Psoas muscle (tissue), 8 donors: ENCODE measurements around the gene CACNA1A. TPM values are rescaled to one million over a fixed set of nuclear protein-coding genes. Genes with fewer than 3 reads are reported as not detected.

Experiments
- ATAC-seq, 4 donors: fragments of 200-7000 bp; cut with Tn5 transposase; one replicate each; pipeline ENCODE4 v1.9.1; 2020; ENCODE audit warnings: moderate library complexity in 3 of 4, mild to moderate bottlenecking in 2 of 4
- DNase-seq, 2 donors: peaks; one replicate each; pipeline ENCODE4 v3.0.0-alpha.2; 2020
- H3K27ac ChIP-seq: fragments of 200-600 bp; one replicate; pipeline ENCODE4 v1.8.0; 2022
- H3K27me3 ChIP-seq, 3 donors: fragments of 200-600 bp in 1 of 3; one replicate each; pipeline versions ENCODE4 v1.6.1 to v1.8.0; 2013 to 2022; ENCODE audit warnings: low read length in 2 of 3, mild to moderate bottlenecking in 2 of 3, moderate library complexity in 1 of 3; ENCODE audit not compliant: insufficient read depth in 3 of 3
- H3K36me3 ChIP-seq, 2 donors: fragments of 200-600 bp in 1 of 2; one replicate each; pipeline versions ENCODE4 v1.6.1 to v1.8.0; 2013 to 2022; ENCODE audit warnings: low read depth in 1 of 2, mild to moderate bottlenecking in 1 of 2, moderate library complexity in 1 of 2; ENCODE audit not compliant: insufficient read depth in 1 of 2
- H3K4me1 ChIP-seq: fragments of 200-600 bp; one replicate; pipeline ENCODE4 v1.8.0; 2022
- H3K4me3 ChIP-seq: fragments of 200-600 bp; one replicate; pipeline ENCODE4 v1.8.0; 2022; ENCODE audit warnings: mild to moderate bottlenecking
- H3K9me3 ChIP-seq: fragments of 200-600 bp; one replicate; pipeline ENCODE4 v1.8.0; 2022
- WGBS, 3 donors: extraction: QIAGEN DNeasy Blood & Tissue Kit; methylation state at CpG; one replicate each; pipeline versions ENCODE4 v1.1.6 to v1.1.7; 2013; 5-methylcytosine and 5-hydroxymethylcytosine counted together
- intact Hi-C, 2 donors: fragments of 100-400 bp; cut with DNase I; formaldehyde crosslinking; loops; one replicate each; pipeline versions ENCODE4 v1.11.0 to v1.14.2; 2022
- polyA plus RNA-seq, 3 donors: library from polyadenylated mRNA; stranded (reverse); fragments of 200-250 nt; gene quantifications; one replicate each; pipeline ENCODE4 v1.2.3, GENCODE V29; 2013
- total RNA-seq, 4 donors: library from RNA; stranded (reverse); fragmentation: NEBNext Ultra II Directional in 2 of 4; extraction: Animal tissue kit (Norgen Biotek cat#: 25700) in 2 of 4; gene quantifications; one replicate each; pipeline versions ENCODE4 v1.2.1 to v1.2.4, GENCODE V29; 2021 to 2023
- TF ChIP-seq, protein P1 (sequence below): fragments of 200-600 bp; IDR thresholded peaks from one replicate; pipeline ENCODE4 v1.8.0; 2022; ENCODE audit warnings: antibody characterized with exemption
- donor health status: healthy with polysubstance abuse.
- donor health status: DM: no; HTN: no; CAD: no; lungs with moderate emphysema.
- donor health status: Bipolar disorder and iron deficiency.
- donor health status: healthy.
- donor health status: DM: yes; HTN: yes; CAD: no.
- donor health status: DM: no; HTN: no; CAD: no.
- donor health status: DM: no; HTN: no; CAD: no.
- donor health status: DM: yes; HTN: yes; CAD: no.

Gene CACNA1A
- total and polyA plus RNA-seq, 7 donors, result 0.14 to 0.60 (median 0.36) TPM

DNA sequence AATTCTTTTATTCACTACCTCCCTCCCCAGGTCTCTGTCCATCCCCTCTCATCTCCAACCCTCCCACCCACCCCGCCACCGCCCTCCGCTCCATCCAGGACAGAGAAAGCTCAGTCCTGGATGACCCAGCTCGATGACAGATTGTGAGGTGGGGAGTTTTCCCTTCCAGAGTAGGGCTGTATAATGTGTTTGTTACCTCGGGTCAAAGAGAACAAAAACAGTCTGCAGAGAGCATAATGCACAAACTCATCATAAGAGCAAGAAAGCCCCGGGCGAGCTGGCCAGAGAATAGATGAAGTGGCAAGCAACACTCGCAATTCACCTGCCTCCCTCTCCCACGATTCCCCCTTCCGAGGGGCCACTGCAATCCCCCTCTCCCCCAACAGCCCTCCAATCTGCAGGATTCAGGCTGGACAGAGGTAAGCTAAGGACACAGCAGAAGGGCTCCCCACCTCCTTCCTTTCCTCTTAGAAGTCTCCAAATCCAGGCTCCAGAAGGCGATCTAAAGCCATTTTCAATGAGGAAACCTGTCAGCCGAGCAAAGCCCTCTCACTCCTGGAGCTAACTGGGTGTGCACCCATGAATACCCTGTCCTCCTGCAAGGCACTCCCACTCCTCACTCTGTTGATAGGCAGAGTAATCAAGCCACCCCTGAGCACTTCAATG is 2.6 kb downstream of the CACNA1A start:
- no peaks in the 10 kb centered on the region for H3K4me1 ChIP-seq
- whole genome bisulfite sequencing, 3 donors, result 52 to 56% (median 54%) methylated on average over 12 of the region's 12 CpGs
- intact Hi-C loops, result no loop called here

DNA sequence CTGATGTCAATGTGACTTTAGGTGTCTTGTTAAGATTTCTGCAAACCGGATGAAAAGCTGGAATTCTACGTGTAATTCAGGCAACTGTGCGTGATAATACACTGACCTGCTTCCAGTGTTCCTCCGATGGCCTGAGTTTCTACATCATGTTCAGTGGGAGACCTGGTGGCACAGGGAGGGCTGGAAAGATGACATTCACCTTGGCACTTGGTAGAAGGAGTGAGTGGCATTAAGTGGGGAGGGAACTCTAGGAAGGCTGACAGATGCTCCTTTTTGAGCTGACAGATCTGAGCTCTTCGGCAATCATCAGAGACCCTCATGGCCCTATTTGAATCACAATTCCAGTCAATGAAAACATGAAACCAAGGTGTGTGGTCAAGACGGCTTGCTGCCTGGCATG is 4.0 kb downstream of the CACNA1A start:
- no peaks in the 10 kb centered on the region for H3K36me3 ChIP-seq
- no peak overlapping the region for H3K4me3 ChIP-seq
- H3K27me3 ChIP-seq, result peaks cover 2 to 28% (median 15%) of the 10 kb centered on the region in 3 donors
- H3K4me1 ChIP-seq, result no peaks in the 10 kb centered on the region
- H3K27ac ChIP-seq, result no peak overlapping the region
- ATAC-seq, result no peak
- no peaks in the 10 kb centered on the region for H3K9me3 ChIP-seq
- TF ChIP-seq, protein P1, sequence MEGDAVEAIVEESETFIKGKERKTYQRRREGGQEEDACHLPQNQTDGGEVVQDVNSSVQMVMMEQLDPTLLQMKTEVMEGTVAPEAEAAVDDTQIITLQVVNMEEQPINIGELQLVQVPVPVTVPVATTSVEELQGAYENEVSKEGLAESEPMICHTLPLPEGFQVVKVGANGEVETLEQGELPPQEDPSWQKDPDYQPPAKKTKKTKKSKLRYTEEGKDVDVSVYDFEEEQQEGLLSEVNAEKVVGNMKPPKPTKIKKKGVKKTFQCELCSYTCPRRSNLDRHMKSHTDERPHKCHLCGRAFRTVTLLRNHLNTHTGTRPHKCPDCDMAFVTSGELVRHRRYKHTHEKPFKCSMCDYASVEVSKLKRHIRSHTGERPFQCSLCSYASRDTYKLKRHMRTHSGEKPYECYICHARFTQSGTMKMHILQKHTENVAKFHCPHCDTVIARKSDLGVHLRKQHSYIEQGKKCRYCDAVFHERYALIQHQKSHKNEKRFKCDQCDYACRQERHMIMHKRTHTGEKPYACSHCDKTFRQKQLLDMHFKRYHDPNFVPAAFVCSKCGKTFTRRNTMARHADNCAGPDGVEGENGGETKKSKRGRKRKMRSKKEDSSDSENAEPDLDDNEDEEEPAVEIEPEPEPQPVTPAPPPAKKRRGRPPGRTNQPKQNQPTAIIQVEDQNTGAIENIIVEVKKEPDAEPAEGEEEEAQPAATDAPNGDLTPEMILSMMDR, result no peak
- no peak for DNase-seq
- intact Hi-C loops, result no loop called here
- WGBS, 3 donors, result 79 to 88% (median 82%) methylated on average over 6 of the region's 6 CpGs

More for the DNA sequence above, 2.6 kb downstream of the CACNA1A start:
- Histone ChIP-seq H3K36me3 (no peaks in the 10 kb centered on the region), H3K9me3 (no peaks in the 10 kb centered on the region), H3K27ac (no peak overlapping the region), H3K27me3 (peaks cover 4 to 43% (median 20%) of the 10 kb centered on the region in 3 donors), H3K4me3 (no peak overlapping the region)
- TF ChIP-seq, protein P1, result no peak
- ATAC-seq, result no peak
- DNase-seq, result no peak

DNA sequence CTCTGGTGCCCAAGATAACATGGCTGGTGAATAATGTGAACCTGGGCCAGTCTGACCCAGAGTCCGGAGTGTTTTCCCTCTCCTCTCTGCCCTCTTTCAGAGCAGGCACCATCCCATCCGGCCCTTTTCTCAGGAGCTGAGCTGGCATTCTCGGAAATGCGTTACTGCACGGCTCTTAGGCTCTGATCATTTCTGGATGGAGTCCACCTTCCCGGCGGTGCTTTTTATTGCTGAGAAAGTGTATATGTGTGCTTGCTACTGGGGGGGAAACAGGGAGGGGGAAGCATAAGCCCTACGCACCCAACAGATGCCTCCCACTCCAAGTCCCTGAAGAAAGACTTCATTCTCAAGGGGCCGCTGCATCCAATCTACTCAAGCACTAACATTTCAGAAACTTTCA is 6.6 kb downstream of the CACNA1A start:
- ATAC-seq, result no peak
- TF ChIP-seq, protein P1, result no peak
- Histone ChIP-seq H3K4me3 (no peak overlapping the region), H3K9me3 (no peaks in the 10 kb centered on the region), H3K36me3 (no peaks in the 10 kb centered on the region), H3K4me1 (no peaks in the 10 kb centered on the region), H3K27ac (no peak overlapping the region), H3K27me3 (peaks cover 0 to 9% (median 0%) of the 10 kb centered on the region in 3 donors)
- intact Hi-C loops, result no loop called here
- 65 to 74% (median 73%) methylated on average over 9 of the region's 9 CpGs for WGBS, 3 donors
- no peak for DNase-seq

DNA sequence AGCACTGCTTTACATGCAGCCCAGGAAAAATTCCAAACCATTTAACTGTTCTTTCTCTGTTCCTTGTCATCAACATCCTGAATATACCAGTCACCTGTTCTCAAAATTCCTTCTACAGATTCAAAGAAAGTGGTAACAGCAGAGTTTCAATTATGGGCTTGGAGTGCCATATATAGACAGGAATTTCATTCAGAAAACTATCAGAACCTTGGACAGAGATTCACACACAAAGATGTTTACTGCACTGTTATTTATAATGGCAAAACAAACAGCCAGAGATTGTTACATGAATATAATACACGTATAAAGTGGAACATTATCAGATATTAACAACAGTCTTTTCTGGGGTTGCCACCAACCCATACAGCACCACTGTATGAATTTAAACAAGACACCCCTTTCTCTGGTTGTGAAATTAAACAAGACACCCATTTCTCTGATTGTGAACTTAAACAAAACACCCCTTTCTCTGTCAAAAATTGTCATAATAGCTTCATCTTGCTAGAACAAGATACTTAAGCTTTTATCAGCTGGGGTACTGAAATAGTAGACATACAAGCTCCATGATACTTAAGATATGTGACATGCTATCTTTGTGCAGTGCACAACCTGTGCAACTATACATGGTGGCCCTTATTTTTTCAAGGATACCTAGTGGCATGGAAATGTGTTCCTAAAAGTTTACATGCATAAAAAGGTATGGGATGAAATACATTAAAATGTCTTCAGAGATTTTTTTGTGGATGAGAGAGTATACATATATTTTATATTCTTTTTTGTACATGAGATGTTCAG is 12.6 kb downstream of the CACNA1A start:
- no peak overlapping the region for H3K4me3 ChIP-seq
- TF ChIP-seq, protein P1, result no peak
- WGBS, 3 donors, result 73 to 83% (median 81%) methylated on average over 1 of the region's 1 CpG
- H3K27me3 ChIP-seq, result no peaks in the 10 kb centered on the region
- H3K27ac ChIP-seq, result no peak overlapping the region
- ATAC-seq (no peak), DNase-seq (no peak)
- H3K4me1 ChIP-seq, result no peaks in the 10 kb centered on the region
- no peaks in the 10 kb centered on the region for H3K9me3 ChIP-seq
- intact Hi-C loops, result no loop called here
- no peaks in the 10 kb centered on the region for H3K36me3 ChIP-seq
